H1 (cell line): Measurements from ENCODE around the gene NTPCR. TPM values are rescaled to one million over a fixed set of nuclear protein-coding genes. Genes with fewer than 3 reads are reported as not detected.

ENCODE experiments used
- CHD1 ChIP-seq: IDR thresholded peaks from 2 replicates; pipeline ENCODE4 v1.6.1; 2012; ENCODE audit warnings: low read depth, low read length, improper control_type of control experiment
- CHD7 ChIP-seq: fragments of 300-600 bp; sonication (generic); IDR thresholded peaks from 2 replicates; pipeline ENCODE4 v1.7.1; 2012; ENCODE audit warnings: low read length, moderate library complexity, mild to moderate bottlenecking, inconsistent platforms; ENCODE audit not compliant: insufficient replicate concordance
- GABPA ChIP-seq: IDR thresholded peaks from 2 replicates; pipeline ENCODE4 v1.6.1; 2011; ENCODE audit warnings: mild to moderate bottlenecking, low read length, moderate library complexity, borderline replicate concordance; ENCODE audit not compliant: insufficient read depth
- NRF1 ChIP-seq: IDR thresholded peaks from 2 replicates; pipeline ENCODE4 v1.6.1; 2011; ENCODE audit warnings: mild to moderate bottlenecking, low read depth, low read length, improper control_type of control experiment
- POLR2A ChIP-seq, 2 experiments: IDR thresholded peaks; 1 replicate in 1 of 2; 2 replicates in 1 of 2; pipeline ENCODE4 v1.6.1; 2011; ENCODE audit warnings: low read depth in 2 of 2, low read length in 2 of 2, mild to moderate bottlenecking in 2 of 2; ENCODE audit errors: control extremely low read depth in 1 of 2
- RNF2 ChIP-seq: fragments of 200-900, 300-1000 bp; sonication (generic); IDR thresholded peaks from 2 replicates; pipeline ENCODE4 v1.7.1; 2016; ENCODE audit warnings: borderline replicate concordance, low read depth, mild to moderate bottlenecking, antibody characterized with exemption, low read length; ENCODE audit not compliant: poor library complexity, severe bottlenecking; ENCODE audit errors: missing control alignments
- SIRT6 ChIP-seq: IDR thresholded peaks from one replicate; pipeline ENCODE4 v1.7.1; 2012; ENCODE audit warnings: low read length, inconsistent platforms
- polyA plus RNA-seq, 7 experiments: library from polyadenylated mRNA; depleted of rRNA in 3 of 7; stranded (reverse) in 5 of 7; unstranded in 2 of 7; fragments of >200 nt in 5 of 7; fragments of 200-250 nt in 2 of 7; gene quantifications; 1 replicate in 5 of 7; 2 replicates in 1 of 7; 4 replicates in 1 of 7; pipeline versions ENCODE4 v1.2.1 to v1.2.3, GENCODE V29; 2011 to 2013; ENCODE audit warnings: missing spikeins in 2 of 7, mixed read lengths in 2 of 7
- total RNA-seq: library from RNA; stranded (reverse); fragmentation: NEBNext Ultra II Directional; extraction: Animal tissue kit (Norgen Biotek cat#: 25700); gene quantifications from 2 replicates; pipeline ENCODE4 v1.2.1, GENCODE V29; 2021

NTPCR gene
- total and polyA plus RNA-seq, 2 of the 8 experiments (the other 6 are each of a cell fraction or from before 2014, with no cell fraction given) = 22.6 to 73.1 TPM

DNA sequence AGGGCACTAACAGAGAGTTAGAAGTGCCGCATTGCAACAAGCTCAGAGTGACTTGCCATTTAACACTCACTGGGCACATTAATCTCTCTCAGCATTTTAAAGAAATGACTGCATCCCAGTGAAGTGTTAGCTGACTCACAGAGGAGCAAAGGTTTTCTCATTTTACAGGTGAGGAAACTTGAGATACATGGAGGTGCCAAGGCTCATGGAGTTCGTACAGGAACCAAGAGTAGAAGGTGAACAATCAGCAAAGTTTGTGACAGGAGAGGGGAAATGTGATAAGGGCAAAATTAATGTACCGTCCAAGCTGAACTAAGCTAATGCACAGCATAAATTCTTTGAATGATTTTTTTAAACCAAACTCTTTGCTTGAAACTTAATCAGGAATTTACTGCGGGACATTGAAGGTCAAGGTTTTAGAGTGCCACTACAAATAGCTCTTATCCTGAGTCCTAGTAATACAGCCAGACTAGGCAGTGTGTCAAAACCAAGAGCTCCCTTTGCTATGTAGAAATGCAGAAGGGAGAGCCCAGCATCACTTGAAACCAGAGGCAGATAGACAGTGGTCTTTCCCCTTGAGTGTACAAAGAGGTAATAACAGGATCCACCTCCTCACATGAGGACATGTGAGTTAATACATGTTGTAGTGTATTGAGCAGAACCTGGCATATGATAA is 22.4 kb upstream of the NTPCR start (continued):
- TF ChIP-seq RNF2 (no peak), NRF1 (no peak), GABPA (no peak), CHD1 (no peak), CHD7 (no peak), SIRT6 (no peak), POLR2A (IDR thresholded peaks at IDR 0.05; ENCODE audit: control extremely low read depth in 1 of 2, low read depth in 2 of 2, low read length in 2 of 2) (no peak)
